Islet of Langerhans (tissue), 1 donor: ENCODE results near the gene KCNMA1.

Experiments used
- FAIRE-seq: peaks from one replicate; lab custom pipeline; 2011; peaks lifted over from hg19 to GRCh38; lab: Jason Lieb, UNC

KCNMA1 gene

GRCh38 chr10:76973091-76974016 is 664.3 kb downstream of the KCNMA1 start:
- FAIRE-seq, result no peak

- no peak for FAIRE-seq
Measured at GRCh38 chr10:76972541-76972940, 665.1 kb downstream of the KCNMA1 start.

DNA sequence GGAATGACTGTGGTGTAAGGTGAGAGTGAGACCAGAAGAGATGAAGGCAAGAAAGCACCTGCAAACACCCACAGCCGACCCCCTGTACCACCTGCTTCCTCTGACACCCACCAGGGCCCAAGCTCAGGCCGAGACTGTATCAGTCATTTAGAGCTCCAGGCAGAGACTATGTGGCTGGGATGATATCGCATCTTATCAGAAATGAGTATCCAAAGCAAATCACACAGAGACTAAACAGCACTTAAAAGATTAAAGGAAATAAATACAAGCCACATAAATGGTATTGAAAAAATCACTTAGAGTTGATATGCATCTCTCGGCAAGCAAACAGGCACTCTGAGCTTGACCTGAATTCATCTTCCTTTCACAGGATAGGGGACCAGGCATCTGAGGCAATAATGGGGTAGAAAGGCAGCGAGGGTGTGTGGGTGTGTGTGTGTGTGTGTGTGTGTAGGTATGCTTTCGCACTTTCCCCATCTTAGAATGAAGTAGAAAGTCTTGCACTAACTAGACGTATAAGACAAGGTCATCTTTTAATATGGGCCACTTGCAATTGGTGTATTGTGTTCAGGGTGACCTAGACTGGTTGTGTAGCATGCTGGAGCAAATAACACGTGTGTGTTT is 665.9 kb downstream of the KCNMA1 start:
- no peak for FAIRE-seq

- FAIRE-seq, result no peak
Measured at GRCh38 chr10:76970711-76971519, 666.7 kb downstream of the KCNMA1 start.

DNA sequence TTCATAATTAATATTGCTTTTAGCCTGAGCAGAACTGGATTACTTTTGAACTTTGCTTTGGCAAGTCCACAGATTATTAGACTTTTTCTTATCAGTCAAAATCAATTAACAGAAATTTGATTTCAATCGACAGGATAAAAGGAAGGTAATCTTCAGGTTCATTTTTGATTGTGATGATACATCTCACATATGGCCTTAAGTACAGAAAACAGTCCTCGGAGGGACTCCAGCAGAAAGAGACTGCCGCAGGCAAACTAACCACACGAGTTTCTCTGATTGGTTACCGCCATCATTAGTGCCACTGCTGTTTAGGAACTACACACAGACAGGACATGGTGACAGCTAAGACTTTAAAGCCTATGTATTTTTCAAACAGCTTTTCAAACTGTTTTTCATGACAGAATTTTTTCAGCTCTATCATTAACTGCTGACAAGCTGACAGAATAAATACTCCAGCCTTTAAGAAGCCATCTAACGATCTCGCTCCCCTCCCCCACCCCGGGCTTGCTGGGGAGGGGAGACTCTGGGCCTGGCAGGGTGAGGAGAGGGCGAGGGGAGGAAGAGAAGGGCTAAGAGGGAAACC is 668.2 kb downstream of the KCNMA1 start:
- no peak for FAIRE-seq

DNA sequence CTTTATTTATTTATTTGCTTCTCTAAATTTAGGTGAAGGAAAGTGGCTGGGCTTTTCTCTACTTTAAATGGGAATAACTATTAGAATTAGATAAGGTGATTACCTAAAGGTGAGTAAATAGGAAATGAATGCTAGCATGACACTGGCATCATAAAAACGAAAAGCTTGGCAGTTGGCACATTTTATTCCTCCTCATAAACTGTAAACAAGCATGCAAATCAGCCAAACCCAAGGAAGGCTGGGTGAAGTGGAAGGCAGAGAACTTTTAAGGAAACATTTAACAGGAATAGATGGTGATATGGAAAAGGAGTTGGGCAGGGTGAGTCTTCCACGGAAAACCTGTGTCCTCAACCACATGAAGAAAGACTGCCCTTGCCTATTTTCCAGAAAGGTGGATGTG is 669.1 kb downstream of the KCNMA1 start:
- no peak for FAIRE-seq

DNA sequence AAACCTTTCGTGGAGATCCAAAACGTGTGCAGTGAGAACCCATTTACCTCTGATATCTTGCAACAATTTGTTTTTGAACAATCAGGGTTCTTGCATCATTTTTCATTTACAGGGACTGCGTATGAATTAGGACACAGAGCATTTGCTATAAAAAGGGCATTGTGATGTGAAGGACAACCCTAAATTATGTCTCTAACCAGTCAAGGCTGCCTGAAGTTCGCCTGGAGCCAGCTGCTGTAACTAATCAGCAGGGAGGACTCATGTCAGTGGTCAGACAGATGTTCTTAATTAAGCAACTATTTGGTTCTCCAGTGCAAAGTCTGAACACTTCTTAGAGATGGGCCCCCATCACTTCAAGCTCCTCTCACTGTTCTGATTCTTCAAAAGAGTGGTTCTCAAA is 674.8 kb downstream of the KCNMA1 start:
- FAIRE-seq, result no peak

- FAIRE-seq, result no peak
Measured at GRCh38 chr10:76961841-76962240, 675.8 kb downstream of the KCNMA1 start.

DNA sequence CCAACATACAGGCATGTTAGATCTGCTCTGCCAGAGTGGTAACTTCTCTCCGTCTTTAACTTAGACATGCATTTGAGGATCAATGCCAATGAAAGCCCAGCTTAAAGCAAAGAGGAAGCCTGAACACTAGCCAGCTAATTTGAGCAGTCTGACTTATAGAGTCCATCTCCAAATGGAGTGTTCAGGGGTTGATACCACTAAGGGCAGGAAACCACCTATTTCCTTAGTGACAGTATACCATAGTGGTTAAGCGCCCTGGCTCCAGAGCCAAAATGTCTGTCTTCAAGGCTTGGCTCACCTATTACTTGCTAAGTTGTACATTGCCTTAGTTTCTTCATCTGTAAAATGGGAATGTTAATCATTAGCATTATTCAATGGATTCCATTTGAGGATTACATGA is 678.5 kb downstream of the KCNMA1 start:
- no peak for FAIRE-seq

DNA sequence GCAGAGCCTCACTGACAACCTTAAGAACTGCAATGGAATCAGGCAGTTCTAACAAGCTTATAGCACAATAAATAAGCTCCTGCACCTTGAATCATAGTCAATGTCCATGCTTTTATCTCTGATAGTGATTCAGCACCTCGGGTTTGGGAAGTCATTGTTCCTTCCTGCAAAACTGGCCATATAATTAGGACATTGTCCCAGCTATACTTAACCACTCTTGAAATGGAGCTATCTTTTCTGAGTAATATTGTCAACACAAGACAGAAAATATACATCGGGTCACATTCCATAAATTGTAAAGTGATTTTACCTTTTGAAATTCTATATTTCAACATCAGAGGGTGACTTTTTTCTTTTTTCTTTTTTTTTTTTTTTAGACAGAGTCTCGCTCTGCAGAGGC is 682.8 kb downstream of the KCNMA1 start:
- FAIRE-seq, result no peak

DNA sequence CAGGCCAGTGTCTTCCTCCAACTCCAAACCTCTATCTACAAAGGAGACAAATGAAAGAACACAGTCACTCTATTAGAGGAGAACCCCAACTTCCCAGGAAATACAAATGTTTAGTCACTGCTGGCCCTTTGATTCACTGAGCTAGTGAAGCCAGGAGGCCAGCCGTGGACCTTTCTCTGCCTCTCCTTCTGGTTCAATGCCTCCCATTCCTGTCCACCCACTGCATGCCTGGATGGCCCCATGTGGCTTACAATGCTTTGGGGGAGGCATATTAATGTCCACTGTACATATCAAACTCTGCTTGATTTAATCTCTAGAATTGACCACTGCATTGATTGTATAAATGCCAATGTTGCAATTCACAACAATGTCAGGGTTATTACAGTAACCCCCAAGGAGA is 687.3 kb downstream of the KCNMA1 start:
- no peak for FAIRE-seq

DNA sequence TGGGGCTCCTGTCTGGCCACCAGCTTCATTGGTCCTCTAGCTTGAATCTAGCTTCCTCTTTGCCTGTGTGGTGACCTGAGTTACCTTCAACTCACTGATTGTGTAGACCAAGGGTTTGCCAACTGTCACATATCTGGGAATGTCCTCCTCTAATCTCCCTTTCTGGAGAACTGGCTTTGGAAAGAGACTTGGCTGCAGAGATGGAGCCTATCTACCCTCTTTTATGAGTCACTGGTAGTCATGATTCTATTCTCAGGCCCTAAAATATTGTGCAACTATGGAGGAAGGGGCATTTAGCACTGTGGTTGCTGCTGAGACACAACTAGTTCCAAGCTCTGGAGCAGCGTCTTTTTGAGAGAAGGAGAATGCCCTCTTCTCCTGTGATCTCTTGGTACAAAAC is 691.3 kb downstream of the KCNMA1 start:
- no peak for FAIRE-seq

- no peak for FAIRE-seq
Measured at GRCh38 chr10:76945166-76945565, 692.4 kb downstream of the KCNMA1 start.

GRCh38 chr10:76944640-76945039 is 693.0 kb downstream of the KCNMA1 start:
- FAIRE-seq, result no peak

DNA sequence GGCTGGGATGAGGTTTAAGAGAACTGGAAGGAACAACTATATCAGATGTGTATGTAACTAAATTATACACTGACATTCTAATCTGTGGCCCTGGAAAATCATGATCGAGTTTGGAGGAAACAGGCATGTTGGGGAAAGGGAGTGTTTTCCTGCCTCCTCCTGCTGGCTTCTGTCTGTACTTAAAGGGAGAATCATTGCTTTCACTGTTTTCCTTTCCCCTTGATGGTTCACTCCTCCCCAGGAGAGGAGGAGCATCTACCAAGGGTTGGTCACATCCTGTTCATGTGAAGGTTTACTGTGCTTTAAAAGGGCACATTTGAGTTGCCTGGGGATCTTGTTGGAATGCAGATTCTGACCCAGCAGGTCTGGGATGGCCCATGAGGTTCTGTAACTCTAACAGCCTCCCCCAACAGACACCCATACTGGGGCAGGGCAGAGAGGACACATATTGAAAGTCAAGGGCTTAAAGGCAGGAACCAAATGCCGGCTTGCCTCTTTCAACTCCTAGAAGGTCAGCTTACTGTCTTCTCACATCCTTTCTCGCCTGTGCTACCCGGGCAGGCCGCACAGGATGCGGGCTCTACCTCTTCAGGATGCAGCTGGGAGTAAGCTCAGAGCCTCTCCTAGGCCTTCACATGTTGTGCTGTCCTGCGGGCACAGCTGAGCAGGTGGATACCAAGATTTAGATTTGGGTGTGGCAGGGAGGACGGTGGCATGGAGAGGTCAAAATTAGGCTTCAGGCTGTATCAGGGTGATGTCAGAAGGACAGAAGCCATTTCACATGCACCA is 694.8 kb downstream of the KCNMA1 start:
- FAIRE-seq, result no peak

GRCh38 chr10:76939933-76940468 is 697.6 kb downstream of the KCNMA1 start:
- FAIRE-seq, result peak; percentile 99

- peak; percentile 94 for FAIRE-seq
Measured at GRCh38 chr10:76937181-76937600, 700.4 kb downstream of the KCNMA1 start.

DNA sequence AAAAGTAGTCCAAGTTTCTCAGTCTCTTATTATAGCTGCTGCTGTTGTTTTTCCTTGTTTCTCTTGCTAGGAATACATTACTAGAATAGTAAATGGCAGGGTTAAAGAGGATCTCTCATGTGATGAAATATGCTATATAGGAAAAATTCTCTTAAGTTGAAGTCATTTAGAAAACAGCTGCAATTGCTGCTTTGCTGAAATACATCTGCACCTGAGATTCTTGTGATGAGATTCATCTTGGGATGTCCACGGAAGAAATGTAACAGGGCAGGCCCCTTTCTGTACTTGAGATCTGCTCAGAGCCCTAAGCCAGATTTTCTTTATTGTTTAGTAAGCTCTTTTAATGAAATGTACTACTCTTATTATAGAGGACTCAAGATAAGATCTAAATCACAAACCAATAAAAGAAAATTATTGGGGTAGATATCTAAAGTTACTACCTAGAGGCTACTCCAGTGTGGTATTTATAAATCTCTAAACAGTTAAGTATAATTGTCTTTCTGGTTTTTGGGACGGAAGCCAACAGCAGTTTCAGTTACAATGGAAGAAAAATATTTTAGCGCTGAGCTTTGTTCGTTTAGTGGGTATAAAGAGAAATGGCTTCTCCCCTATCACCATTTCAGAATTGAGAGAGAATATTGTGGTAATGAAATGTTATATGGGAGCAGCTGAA is 701.5 kb downstream of the KCNMA1 start:
- FAIRE-seq, result peak; percentile 38

GRCh38 chr10:76928565-76928964 is 709.0 kb downstream of the KCNMA1 start:
- no peak for FAIRE-seq

GRCh38 chr10:76925636-76926405 is 711.8 kb downstream of the KCNMA1 start:
- no peak for FAIRE-seq
